Neural cell (in vitro differentiated cells): ENCODE measurements around the gene CD80. TPM values are rescaled to one million over a fixed set of nuclear protein-coding genes. Genes with fewer than 3 reads are reported as not detected.

Experiments used
- H2AFZ ChIP-seq: fragments of 200-600, 300-800 bp; sonication (generic), shearing (Covaris generic); 2 replicates; pipeline ENCODE4 v1.6.0; 2014; ENCODE audit warnings: low read depth, mild to moderate bottlenecking, antibody characterized with exemption, low read length, moderate library complexity
- H3F3A ChIP-seq: fragments of 200-600 bp; shearing (Covaris generic); 2 replicates; pipeline ENCODE4 v1.6.1; 2016; ENCODE audit warnings: mild to moderate bottlenecking, moderate library complexity, mixed read lengths, antibody characterized with exemption, low read length; ENCODE audit not compliant: insufficient read depth, poor library complexity, severe bottlenecking
- H3K27ac ChIP-seq: fragments of 200-600, 300-800 bp; sonication (generic), shearing (Covaris generic); 2 replicates; pipeline ENCODE4 v1.5.1; 2014; ENCODE audit warnings: mild to moderate bottlenecking, low read length, moderate library complexity
- H3K27me3 ChIP-seq: fragments of 300-800, 200-600 bp; sonication (generic), shearing (Covaris generic); 2 replicates; pipeline ENCODE4 v1.6.0; 2014; ENCODE audit warnings: mild to moderate bottlenecking, low read depth, low read length, moderate library complexity; ENCODE audit not compliant: insufficient read depth
- H3K36me3 ChIP-seq: fragments of 300-800, 200-600 bp; sonication (generic), shearing (Covaris generic); 2 replicates; pipeline ENCODE4 v1.5.1; 2014; ENCODE audit warnings: mild to moderate bottlenecking, antibody characterized with exemption, low read length, moderate library complexity; ENCODE audit not compliant: insufficient read depth
- H3K4me2 ChIP-seq: fragments of 300-800, 200-600 bp; sonication (generic), shearing (Covaris generic); 2 replicates; pipeline ENCODE4 v1.6.0; 2014; ENCODE audit warnings: mild to moderate bottlenecking, low read length
- H3K4me3 ChIP-seq: fragments of 300-800, 200-600 bp; sonication (generic), shearing (Covaris generic); 2 replicates; pipeline ENCODE4 v1.5.1; 2014; ENCODE audit warnings: mild to moderate bottlenecking, low read length, moderate library complexity
- H3K79me2 ChIP-seq: fragments of 200-600 bp; shearing (Covaris generic); replicated peaks from 2 replicates; pipeline ENCODE4 v1.6.0; 2014; ENCODE audit warnings: mild to moderate bottlenecking, low read length, moderate library complexity; ENCODE audit not compliant: insufficient read depth
- H3K9ac ChIP-seq: fragments of 300-800, 200-600 bp; sonication (generic), shearing (Covaris generic); 2 replicates; pipeline ENCODE4 v1.6.1; 2016; ENCODE audit warnings: mild to moderate bottlenecking, low read length, mixed read lengths
- H3K9me2 ChIP-seq: fragments of 200-600 bp; shearing (Covaris generic); 2 replicates; pipeline ENCODE4 v1.6.1; 2016; ENCODE audit warnings: mild to moderate bottlenecking, low read length, mixed read lengths; ENCODE audit not compliant: insufficient read depth
- H3K9me3 ChIP-seq: fragments of 200-600, 300-800 bp; sonication (generic), shearing (Covaris generic); 2 replicates; pipeline ENCODE4 v1.6.1; 2016; ENCODE audit warnings: mild to moderate bottlenecking, mixed run types, low read length, moderate library complexity, mixed read lengths
- H4K20me1 ChIP-seq: fragments of 200-600 bp; shearing (Covaris generic); 2 replicates; pipeline ENCODE4 v1.6.1; 2016; ENCODE audit warnings: mild to moderate bottlenecking, mixed run types; ENCODE audit not compliant: insufficient read depth
- CTCF ChIP-seq: fragments of 450-650 bp; IDR thresholded peaks from 2 replicates; pipeline ENCODE4 v1.5.1; 2014; ENCODE audit warnings: antibody characterized with exemption, mild to moderate bottlenecking, moderate library complexity; ENCODE audit not compliant: poor library complexity, severe bottlenecking
- EP300 ChIP-seq: fragments of 450-650 bp; conservative IDR thresholded peaks from 2 replicates; pipeline ENCODE4 v1.6.1; 2014; ENCODE audit warnings: antibody characterized with exemption, mild to moderate bottlenecking, moderate library complexity; ENCODE audit not compliant: poor library complexity, severe bottlenecking
- EZH2 ChIP-seq: fragments of 200-600, 300-800 bp; shearing (Covaris generic), sonication (generic); IDR thresholded peaks from 2 replicates; pipeline ENCODE4 v1.6.1; 2014; ENCODE audit warnings: antibody characterized with exemption, low read length, borderline replicate concordance, mild to moderate bottlenecking; ENCODE audit not compliant: insufficient read depth, poor library complexity, severe bottlenecking
- MXI1 ChIP-seq: fragments of 450-650 bp; conservative IDR thresholded peaks from 2 replicates; pipeline ENCODE4 v1.6.1; 2014; ENCODE audit warnings: antibody characterized with exemption, mild to moderate bottlenecking; ENCODE audit not compliant: poor library complexity, severe bottlenecking
- POLR2AphosphoS5 ChIP-seq: IDR thresholded peaks from 2 replicates; pipeline ENCODE4 v1.6.1; 2012
- RAD21 ChIP-seq: fragments of 450-650 bp; conservative IDR thresholded peaks from 2 replicates; pipeline ENCODE4 v1.6.1; 2014; ENCODE audit warnings: antibody characterized with exemption, mild to moderate bottlenecking, moderate library complexity
- REST ChIP-seq: IDR thresholded peaks from 2 replicates; pipeline ENCODE4 v1.6.1; 2012; ENCODE audit warnings: borderline replicate concordance
- SMC3 ChIP-seq: fragments of 450-650 bp; conservative IDR thresholded peaks from 2 replicates; pipeline ENCODE4 v1.6.1; 2014; ENCODE audit warnings: antibody characterized with exemption, mild to moderate bottlenecking, moderate library complexity; ENCODE audit not compliant: poor library complexity
- TAF1 ChIP-seq: IDR thresholded peaks from 2 replicates; pipeline ENCODE4 v1.6.1; 2012; ENCODE audit warnings: low read depth
- polyA plus RNA-seq: library from polyadenylated mRNA; depleted of rRNA; stranded (reverse); fragments of >200 nt; gene quantifications from 2 replicates; pipeline ENCODE4 v1.2.3, GENCODE V29; 2014

CD80 gene
- polyA plus RNA-seq, 1 donor from 2014 or later = not detected

GRCh38 chr3:119541547-119541946, 17.9 kb downstream of the CD80 start:
- Histone ChIP-seq H4K20me1 (no peaks in the 10 kb centered on the region), H3K4me3 (no peak overlapping the region), H3K27ac (no peak overlapping the region), H2AFZ (no peak overlapping the region), H3K9ac (no peak overlapping the region), H3F3A (no peaks in the 10 kb centered on the region), H3K27me3 (no peaks in the 10 kb centered on the region), H3K9me3 (no peaks in the 10 kb centered on the region), H3K9me2 (no peaks in the 10 kb centered on the region), H3K36me3 (no peaks in the 10 kb centered on the region), H3K4me2 (no peak overlapping the region), H3K79me2 (no peaks in the 10 kb centered on the region)
- TF ChIP-seq POLR2AphosphoS5 (no peak), RAD21 (no peak), TAF1 (no peak), REST (no peak), SMC3 (no peak), CTCF (no peak), MXI1 (no peak), EP300 (no peak), EZH2 (no peak)

- no peak overlapping the region for H2AFZ ChIP-seq
- H3K9me3 ChIP-seq = no peaks in the 10 kb centered on the region
- no peak overlapping the region for H3K27ac ChIP-seq
- no peaks in the 10 kb centered on the region for H3K79me2 ChIP-seq
- no peaks in the 10 kb centered on the region for H4K20me1 ChIP-seq
- no peak overlapping the region for H3K9ac ChIP-seq
- H3K36me3 ChIP-seq = no peaks in the 10 kb centered on the region
- H3K27me3 ChIP-seq = no peaks in the 10 kb centered on the region
- H3K9me2 ChIP-seq = no peaks in the 10 kb centered on the region
- no peaks in the 10 kb centered on the region for H3F3A ChIP-seq
- H3K4me3 ChIP-seq = no peak overlapping the region
- TF ChIP-seq RAD21 (no peak), EZH2 (no peak), SMC3 (no peak), POLR2AphosphoS5 (no peak), TAF1 (no peak), MXI1 (no peak), EP300 (no peak), REST (no peak), CTCF (no peak)
- no peak overlapping the region for H3K4me2 ChIP-seq
Measured at GRCh38 chr3:119538772-119539171, 20.6 kb downstream of the CD80 start.
